GM19240 (cell line): ENCODE measurements around the gene HTR3E.
"Not testable (repeated sequence)": the region's sequence is repeated elsewhere in the genome, so short reads cannot be mapped to it uniquely, and the experiment has no call there.

Experiments used
- DNase-seq: peaks from one replicate; pipeline ENCODE4 v3.0.0; 2011; ENCODE audit warnings: low spot score; ENCODE audit not compliant: insufficient read length

HTR3E gene

GRCh38 chr3:184096811-184097383 is at the start of gene HTR3E:
Gene HTR3E (plus strand): TSS chr3:184097064. CDS start chr3:184097530, 466 bp downstream.
- no peak for DNase-seq

- DNase-seq = no peak
These were observed 46.5 kb upstream of the HTR3E start for GRCh38 chr3:184050217-184050847.

- no peak for DNase-seq
These were observed 44.1 kb upstream of the HTR3E start, which contains the start of gene HTR3C for GRCh38 chr3:184052767-184053166. Gene HTR3C (plus strand): TSS chr3:184053047. CDS start chr3:184053081, 34 bp downstream.

- no peak for DNase-seq
These were observed 38.8 kb upstream of the HTR3E start for GRCh38 chr3:184058029-184058428.

GRCh38 chr3:184059424-184059823 is 37.4 kb upstream of the HTR3E start:
- DNase-seq = no peak

- DNase-seq = no peak
These were observed 34.2 kb upstream of the HTR3E start for GRCh38 chr3:184062637-184063036.

GRCh38 chr3:184066211-184066610 is 30.7 kb upstream of the HTR3E start:
- DNase-seq = no peak

- DNase-seq = no peak
These were observed 29.2 kb upstream of the HTR3E start for GRCh38 chr3:184067573-184068055.

GRCh38 chr3:184068344-184068743 is 28.5 kb upstream of the HTR3E start:
- no peak for DNase-seq

- not testable (repeated sequence) for DNase-seq
These were observed 25.7 kb upstream of the HTR3E start for GRCh38 chr3:184071142-184071541.

GRCh38 chr3:184073621-184074020 is 23.2 kb upstream of the HTR3E start:
- DNase-seq = no peak

- no peak for DNase-seq
These were observed 21.0 kb upstream of the HTR3E start for GRCh38 chr3:184075901-184076300.

GRCh38 chr3:184077881-184078280 is 19.0 kb upstream of the HTR3E start:
- no peak for DNase-seq

- no peak for DNase-seq
These were observed 18.0 kb upstream of the HTR3E start for GRCh38 chr3:184078851-184079250.

GRCh38 chr3:184081116-184081830 is 15.6 kb upstream of the HTR3E start:
- no peak for DNase-seq

- no peak for DNase-seq
These were observed 14.8 kb upstream of the HTR3E start for GRCh38 chr3:184082034-184082433.

- DNase-seq = no peak
These were observed 14.4 kb upstream of the HTR3E start for GRCh38 chr3:184082465-184082864.

- no peak for DNase-seq
These were observed 11.4 kb upstream of the HTR3E start for GRCh38 chr3:184085389-184085852.

- no peak for DNase-seq
These were observed 4.7 kb upstream of the HTR3E start for GRCh38 chr3:184092199-184092598.

GRCh38 chr3:184097556-184097955 is 692 bp downstream of the HTR3E start:
- DNase-seq = no peak

- no peak for DNase-seq
These were observed 3.2 kb downstream of the HTR3E start for GRCh38 chr3:184099806-184100686.
